Stimulated activated CD4-positive, alpha-beta T cell treated with anti-CD3 and anti-CD28 coated beads, Interleukin-15, amount 100 ng/mL, for 24 hours (primary cell): Measurements from ENCODE around the gene TBC1D16.

ENCODE experiments used
- DNase-seq: peaks from one replicate; pipeline ENCODE4 v3.0.0-alpha.2; 2020

TBC1D16 gene

DNA sequence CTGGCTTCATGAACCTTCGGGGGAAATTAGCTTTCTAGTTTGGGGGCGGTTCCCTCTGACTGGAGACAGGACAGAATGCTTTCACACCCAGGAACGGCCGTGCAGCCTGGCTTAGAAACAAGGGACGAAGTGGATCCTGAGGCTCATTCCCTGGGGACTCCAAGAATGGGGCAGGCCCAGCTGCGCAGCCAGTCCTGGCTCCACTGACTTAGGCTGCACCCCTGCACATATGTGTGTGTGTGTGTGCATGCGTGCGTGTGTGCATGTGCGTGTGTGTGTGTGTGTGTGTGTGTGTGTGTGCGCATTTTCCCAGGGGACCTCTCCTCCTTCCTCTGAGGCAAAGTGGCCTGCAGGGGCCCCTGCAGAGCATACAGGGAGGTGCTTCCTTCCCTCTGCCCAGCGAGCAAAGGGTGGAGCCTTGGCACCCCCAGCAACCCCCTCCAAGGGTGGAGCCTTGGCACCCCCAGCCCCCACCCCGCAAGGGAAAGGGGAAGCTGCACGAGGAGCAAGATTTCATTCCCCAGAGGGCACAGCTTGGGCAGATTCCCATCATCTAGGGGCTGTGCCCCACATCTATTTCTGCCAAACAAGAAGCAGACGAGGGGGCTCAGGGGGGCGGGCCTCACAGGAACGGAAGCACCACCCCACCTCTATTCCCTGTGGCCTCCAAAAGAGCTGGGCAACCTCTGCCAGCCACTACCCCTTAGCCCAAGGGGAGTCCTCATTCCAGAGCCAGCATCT lies 98.9 kb downstream of the TBC1D16 start:
- DNase-seq: no peak

GRCh38 chr17:79936050-79936449 lies 99.6 kb downstream of the TBC1D16 start:
- no peak for DNase-seq

DNA sequence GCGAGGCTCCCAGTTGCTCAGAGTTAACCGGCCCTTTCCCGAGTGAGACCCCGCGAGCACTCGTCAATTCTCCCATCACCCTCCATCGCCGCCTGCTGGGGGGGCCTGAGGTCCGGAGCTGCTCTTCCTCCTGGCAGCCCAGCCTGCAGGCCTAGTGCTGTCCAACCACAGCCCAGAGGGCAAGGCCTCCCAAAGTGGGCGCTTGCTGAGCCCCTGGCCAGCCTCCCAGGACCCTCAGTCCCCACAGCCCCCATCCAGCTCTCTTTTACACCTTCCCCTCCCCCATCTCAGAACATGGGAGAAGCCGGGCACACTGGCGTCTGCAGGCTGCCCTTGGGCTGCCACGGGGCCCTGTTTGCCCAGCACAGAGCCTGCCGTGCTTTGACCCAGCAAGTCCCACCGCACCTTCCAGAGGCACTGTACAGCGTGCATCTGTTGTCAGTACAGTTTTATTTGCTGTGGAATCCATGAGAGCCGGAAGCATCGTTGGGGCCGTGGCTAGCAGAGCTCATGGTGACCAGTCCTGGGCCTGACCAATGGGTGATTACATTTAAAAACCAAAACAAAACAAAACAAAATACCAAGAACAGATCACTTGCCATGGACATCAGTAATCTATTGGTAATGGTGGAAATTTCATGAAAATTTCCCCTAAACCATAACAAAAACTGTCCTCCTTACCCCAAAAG lies 100.3 kb downstream of the TBC1D16 start:
- DNase-seq: no peak

DNA sequence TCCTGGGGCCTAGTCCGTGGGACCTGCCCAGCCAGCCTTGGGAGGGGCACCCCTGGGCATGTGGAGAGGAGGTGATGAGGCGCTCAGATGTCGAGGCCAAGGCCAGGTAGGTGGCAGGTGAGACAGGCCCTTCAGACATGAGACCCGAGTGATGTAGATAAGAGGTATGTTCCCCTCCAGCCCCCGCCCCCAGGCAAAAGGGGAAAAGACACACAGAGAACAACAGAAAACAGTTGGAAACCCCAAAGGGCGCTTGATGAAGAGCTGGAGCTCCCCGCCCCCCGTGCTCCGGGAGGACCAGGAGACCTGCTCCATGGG lies 101.1 kb downstream of the TBC1D16 start:
- DNase-seq: no peak

DNA sequence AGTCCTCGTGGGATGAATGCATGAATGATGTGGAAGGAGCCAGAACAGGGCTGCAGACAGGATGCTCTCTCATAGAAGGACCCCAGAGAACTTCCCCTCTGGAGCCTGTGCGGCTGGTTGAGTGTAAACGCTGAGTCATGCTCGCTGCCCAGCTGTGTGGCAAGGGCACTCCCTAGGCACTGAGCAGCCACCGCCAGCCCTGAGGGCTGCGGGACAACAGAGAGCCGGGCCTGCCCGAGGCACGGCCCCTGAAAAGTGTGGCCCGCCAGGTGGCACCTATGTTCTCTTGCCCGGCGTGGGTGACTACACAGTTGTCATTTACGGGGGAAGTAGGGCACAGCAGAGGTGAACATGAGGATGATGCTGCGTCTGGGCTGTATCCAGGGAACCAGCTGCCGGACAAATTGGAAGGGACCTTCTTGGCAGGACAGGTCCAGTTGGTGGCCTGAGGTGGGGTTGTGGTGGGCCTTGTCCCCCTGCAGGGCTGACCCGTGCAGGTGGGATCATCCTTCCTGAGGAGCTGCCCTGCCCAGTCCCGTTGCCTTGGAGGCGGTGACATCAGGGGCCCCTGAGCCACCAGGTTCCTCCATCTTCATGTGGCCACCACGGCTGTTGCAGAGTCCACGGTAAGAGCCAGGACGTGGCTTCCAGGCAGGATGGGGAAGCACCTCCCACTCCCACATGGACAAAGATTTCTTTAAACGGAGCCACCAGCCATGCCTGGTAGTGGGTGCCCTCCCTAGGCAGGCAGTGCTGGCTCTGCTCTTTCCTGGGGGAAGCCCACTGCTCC lies 101.6 kb downstream of the TBC1D16 start:
- DNase-seq: peak; percentile 23

GRCh38 chr17:79932451-79933306 lies 103.0 kb downstream of the TBC1D16 start:
- DNase-seq: no peak

DNA sequence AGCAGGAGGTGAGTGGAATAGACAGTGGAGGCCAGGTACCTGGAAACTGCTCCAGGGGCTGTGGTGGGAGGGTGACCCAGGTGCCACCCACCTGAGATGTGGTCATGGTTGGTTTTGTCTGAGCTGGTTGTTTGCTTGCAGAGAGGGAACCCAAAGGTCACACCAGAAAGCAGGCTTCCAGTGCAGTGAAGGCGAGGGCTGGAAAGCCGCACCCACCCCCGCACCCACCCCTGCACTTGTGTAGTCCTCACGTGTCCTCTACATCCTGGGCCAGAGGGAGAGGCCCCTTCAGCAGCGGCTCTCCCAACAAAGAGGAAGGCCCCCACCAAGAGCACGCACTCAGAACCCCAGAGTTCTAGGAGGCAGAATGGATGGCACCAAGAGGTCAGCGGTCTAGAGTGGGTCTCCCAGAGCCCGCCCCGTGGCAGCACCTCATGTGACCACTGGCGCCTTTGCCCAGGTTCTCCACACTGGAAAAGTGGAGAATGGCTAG lies 103.8 kb downstream of the TBC1D16 start:
- no peak for DNase-seq

- no peak for DNase-seq
Measured at GRCh38 chr17:79930877-79931816, 104.5 kb downstream of the TBC1D16 start.

DNA sequence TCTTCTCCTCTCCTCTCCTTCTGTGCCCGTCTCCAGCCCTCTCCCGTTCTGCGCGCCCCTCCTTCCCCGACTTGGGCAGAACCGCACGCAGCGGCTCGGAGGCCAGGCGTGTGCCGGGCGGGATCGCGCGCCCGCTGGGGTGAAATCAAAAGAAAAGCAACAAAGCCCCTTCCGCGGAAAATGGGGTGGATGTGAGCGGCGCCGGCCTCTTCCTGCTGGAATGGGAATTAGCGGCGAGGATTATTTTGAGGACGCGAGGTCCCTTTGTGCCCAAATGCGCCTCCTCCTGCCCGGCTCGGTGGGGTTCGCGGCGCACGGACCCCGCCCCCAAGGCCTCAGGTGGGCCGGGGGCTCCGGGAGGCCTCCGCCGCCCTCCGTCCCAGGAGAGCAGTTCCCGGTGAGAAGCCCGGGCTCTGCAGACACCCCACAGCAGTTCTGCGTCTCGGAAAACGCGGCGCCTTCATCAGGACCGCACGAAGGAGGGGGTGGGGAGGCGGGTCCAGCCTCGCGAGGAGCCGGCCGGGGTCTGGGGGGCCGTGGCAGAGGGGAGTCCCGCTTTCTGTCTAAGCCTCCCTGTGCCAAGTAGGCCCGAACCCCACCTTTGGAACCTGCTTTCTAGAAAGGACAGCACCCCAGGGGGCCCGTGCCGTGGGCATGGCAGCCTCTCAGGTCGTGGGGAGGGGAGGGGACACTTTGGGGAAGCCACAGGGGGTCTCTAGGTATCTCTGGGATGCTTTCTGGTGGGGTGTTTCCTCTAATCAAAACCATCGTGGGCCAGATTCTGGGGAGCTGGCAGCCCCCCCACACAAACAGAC lies 105.4 kb downstream of the TBC1D16 start:
- no peak for DNase-seq

DNA sequence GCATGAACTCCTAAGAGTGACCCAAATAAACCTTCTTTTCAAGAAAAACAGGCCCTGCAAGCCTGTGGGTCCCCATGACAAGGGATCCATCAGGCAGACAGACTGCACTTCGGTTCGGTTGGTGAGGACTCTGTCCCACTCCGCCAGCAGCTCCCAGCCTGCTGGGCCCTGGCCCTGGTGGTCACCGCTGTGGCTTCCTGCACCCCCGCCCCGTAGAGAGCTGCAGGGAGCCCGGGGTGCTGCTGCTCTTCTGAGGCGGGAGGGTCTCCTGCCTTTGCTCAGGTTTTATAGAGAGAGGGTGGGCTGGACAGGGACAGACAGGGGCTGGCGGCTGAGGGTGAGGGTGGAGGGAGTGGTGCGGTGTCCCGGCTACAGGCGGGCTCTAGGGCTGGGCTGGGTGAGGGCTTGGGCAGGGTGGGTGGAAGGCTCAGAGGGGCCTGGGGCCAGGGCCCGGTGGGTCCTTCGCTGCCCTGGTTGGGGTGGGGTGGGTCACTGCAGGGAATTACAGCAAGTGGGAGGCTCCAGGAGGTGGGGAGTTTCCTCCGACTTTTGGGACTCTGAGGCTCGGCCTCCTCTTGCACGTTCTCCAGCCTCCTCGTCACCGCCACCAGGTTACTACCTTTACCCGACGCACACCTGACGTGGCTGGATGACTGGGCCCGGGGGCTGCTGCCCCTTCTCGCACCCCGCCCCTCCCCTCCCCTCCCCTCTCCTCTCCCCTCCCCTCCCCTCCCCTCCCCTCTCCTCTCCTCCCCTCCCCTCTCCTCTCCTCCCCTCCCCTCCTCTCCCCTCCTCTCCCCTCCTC lies 106.2 kb downstream of the TBC1D16 start:
- no peak for DNase-seq

- no peak for DNase-seq
Measured at GRCh38 chr17:79928502-79929256, 107.0 kb downstream of the TBC1D16 start.

GRCh38 chr17:79927688-79928501 lies 107.8 kb downstream of the TBC1D16 start:
- DNase-seq: no peak

DNA sequence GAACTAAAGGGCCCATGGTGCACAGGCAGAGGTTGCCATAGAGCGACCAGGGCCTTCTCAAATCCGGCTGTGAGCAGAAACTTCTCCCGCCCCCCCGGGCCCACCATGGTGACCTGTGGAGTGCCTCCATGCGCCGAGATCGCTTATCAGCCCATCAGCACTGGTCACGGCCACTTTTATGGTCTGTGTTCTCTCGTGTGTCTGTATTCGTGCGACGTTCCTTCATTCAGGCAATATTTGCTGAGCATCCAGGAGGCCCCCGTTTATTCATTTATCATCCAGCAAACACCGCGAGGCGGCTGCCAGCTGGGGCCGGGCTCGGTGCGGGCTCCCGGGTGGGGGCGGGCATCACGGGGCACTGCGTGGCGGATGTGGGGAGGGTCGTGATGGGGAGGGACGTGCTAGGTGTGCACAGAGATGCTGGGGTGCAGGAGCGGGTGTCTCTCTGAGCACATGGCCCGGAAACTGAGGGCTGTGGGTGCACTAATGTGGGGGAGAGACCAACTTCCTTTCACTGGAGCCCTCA lies 108.5 kb downstream of the TBC1D16 start:
- no peak for DNase-seq

- no peak for DNase-seq
Measured at GRCh38 chr17:79926605-79927135, 109.0 kb downstream of the TBC1D16 start.

DNA sequence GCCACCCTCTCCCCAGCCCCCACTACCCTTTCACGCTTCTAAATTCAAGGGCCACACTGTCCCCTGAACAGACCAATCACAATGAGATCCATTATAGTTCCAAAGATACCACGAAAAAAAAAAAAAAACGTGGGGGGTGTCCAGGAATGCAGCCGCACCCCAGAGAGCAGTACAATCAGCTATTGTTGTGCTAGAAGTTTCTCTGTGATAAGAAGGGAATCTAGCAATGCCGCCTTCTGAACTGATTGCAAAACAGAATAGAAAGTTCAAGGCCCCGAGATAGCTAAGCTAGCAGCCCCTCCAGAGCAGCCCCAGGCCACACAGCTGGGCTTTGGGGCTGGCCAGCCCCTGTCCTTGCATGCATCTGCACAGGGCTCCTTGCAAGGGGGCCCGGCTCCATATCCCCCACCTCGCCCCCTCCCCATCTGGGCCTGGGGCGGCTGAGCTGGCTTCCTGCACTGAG lies 109.5 kb downstream of the TBC1D16 start:
- no peak for DNase-seq

DNA sequence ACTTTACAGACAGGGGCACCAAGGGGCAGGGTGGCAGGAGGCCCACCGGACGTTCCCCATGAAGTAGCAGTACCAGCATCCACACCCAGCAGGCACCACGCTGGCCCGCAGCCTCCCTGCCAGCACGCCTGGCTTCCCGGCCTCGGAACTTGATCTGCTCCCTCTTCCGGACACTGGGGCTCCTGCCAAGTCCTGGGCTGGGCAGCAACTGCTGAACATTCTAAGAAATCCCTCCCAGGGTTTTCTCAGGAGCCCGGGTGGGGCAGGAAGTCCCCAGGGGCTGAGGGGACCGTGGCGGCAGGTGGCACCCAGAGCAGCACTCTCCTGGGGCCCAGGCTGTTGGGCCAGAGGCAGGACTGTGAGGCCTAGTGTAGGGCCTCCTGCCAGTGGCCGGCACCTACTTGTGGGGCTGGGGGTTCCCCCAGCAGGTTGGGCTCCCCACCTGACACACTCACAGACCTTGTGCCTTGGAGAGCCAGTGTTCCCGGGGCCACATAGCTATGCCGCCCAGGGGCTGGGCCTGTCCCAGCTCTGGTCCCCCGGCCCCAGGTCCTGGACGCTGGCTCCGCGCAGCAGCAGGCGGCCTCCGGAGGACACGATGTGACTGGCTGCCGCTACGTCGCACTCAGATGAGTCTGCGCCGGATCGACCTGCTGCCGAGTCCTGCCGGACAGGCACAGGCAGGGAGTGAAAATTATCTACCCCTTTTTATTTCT lies 110.3 kb downstream of the TBC1D16 start:
- DNase-seq: no peak

- DNase-seq: no peak
Measured at GRCh38 chr17:79924639-79924976, 111.1 kb downstream of the TBC1D16 start.
